ENCODE measurements around the gene RERE. TPM values are rescaled to one million over a fixed set of nuclear protein-coding genes. Genes with fewer than 3 reads are reported as not detected.
"Not testable (repeated sequence)": the region's sequence is repeated elsewhere in the genome, so short reads cannot be mapped to it uniquely, and the experiment has no call there.

RERE gene
- total and polyA plus RNA-seq, 7 donors = 38.8 to 308 (median 99.7) TPM

DNA sequence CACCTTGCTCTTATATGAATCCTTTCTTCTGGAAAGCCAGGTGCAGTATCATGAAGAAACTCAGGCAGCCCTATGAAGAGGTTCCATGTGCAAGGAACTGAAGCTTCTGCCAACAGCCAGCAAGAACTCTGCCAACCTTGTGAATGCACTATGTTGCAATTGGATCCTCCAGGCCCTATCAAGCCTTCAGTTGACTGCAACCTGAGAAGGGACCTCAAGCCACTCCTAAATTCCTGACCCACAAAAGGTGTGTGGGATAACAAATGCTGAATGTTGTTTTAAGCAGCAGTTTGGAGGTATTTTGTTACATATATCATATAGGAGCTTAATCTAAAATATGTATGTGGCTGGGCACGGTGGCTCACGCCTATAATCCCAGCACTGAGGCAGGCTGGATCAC lies 84.0 kb downstream of the RERE start:
- 26 to 46% (median 28%) methylated on average over 2 of the region's 2 CpGs for WGBS, 3 donors
- TF ChIP-seq, protein P1, sequence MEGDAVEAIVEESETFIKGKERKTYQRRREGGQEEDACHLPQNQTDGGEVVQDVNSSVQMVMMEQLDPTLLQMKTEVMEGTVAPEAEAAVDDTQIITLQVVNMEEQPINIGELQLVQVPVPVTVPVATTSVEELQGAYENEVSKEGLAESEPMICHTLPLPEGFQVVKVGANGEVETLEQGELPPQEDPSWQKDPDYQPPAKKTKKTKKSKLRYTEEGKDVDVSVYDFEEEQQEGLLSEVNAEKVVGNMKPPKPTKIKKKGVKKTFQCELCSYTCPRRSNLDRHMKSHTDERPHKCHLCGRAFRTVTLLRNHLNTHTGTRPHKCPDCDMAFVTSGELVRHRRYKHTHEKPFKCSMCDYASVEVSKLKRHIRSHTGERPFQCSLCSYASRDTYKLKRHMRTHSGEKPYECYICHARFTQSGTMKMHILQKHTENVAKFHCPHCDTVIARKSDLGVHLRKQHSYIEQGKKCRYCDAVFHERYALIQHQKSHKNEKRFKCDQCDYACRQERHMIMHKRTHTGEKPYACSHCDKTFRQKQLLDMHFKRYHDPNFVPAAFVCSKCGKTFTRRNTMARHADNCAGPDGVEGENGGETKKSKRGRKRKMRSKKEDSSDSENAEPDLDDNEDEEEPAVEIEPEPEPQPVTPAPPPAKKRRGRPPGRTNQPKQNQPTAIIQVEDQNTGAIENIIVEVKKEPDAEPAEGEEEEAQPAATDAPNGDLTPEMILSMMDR (IDR thresholded peaks at IDR 0.05) = no peak
- intact Hi-C loops (cut with DNase I) = no loop called here
- ATAC-seq = peak; percentile 97 to 99 (median 98)
- peaks cover 10% of the 10 kb centered on the region for H3K4me1 ChIP-seq
- H3K9me3 ChIP-seq = peaks cover 5% of the 10 kb centered on the region
- no peaks in the 10 kb centered on the region for H3K27me3 ChIP-seq (ENCODE audit: insufficient read depth in 3 of 3, low read length in 2 of 3)
- H3K4me3 ChIP-seq = no peak overlapping the region
- DNase-seq = peak in 1 of 2 donors; percentile 27
- H3K27ac ChIP-seq = peak overlapping the region; percentile 64
- no peaks in the 10 kb centered on the region for H3K36me3 ChIP-seq (ENCODE audit: insufficient read depth in 1 of 2, low read depth in 1 of 2)

- 93 to 95% (median 95%) methylated on average over 4 of the region's 4 CpGs for WGBS, 3 donors
These were observed 86.3 kb downstream of the RERE start for GRCh38 chr1:8731162-8731561.

GRCh38 chr1:8728464-8728863 lies 89.0 kb downstream of the RERE start:
- Histone ChIP-seq H3K4me1 (peaks cover 18% of the 10 kb centered on the region), H3K9me3 (peaks cover 5% of the 10 kb centered on the region), H3K4me3 (no peak overlapping the region), H3K36me3 (ENCODE audit: insufficient read depth in 1 of 2, low read depth in 1 of 2) (no peaks in the 10 kb centered on the region), H3K27ac (peak overlapping the region; percentile 2), H3K27me3 (ENCODE audit: insufficient read depth in 3 of 3, low read length in 2 of 3) (no peaks in the 10 kb centered on the region)
- TF ChIP-seq, protein P1 (IDR thresholded peaks at IDR 0.05) = no peak
- intact Hi-C loops (cut with DNase I) = loop anchor here (5.0 kb wide), 2 partner anchors 119 to 166 kb away; no protein-coding TSS in a partner anchor
- DNase-seq = no peak
- WGBS, 3 donors = 42 to 51% (median 45%) methylated on average over 3 of the region's 3 CpGs
- ATAC-seq = no peak

More at GRCh38 chr1:8731162-8731561, 86.3 kb downstream of the RERE start:
- TF ChIP-seq, protein P1 (IDR thresholded peaks at IDR 0.05) = no peak
- ATAC-seq = no peak
- no peak for DNase-seq
- Histone ChIP-seq H3K36me3 (ENCODE audit: insufficient read depth in 1 of 2, low read depth in 1 of 2) (no peaks in the 10 kb centered on the region), H3K9me3 (peaks cover 5% of the 10 kb centered on the region), H3K27me3 (ENCODE audit: insufficient read depth in 3 of 3, low read length in 2 of 3) (no peaks in the 10 kb centered on the region), H3K4me3 (no peak overlapping the region), H3K27ac (no peak overlapping the region), H3K4me1 (peaks cover 25% of the 10 kb centered on the region)
- intact Hi-C loops (cut with DNase I) = no loop called here

GRCh38 chr1:8727809-8728213 lies 89.6 kb downstream of the RERE start:
- TF ChIP-seq, protein P1 (IDR thresholded peaks at IDR 0.05) = no peak
- WGBS, 3 donors = 7 to 14% (median 8%) methylated on average over 4 of the region's 4 CpGs
- intact Hi-C loops (cut with DNase I) = loop anchor here (2.0 to 5.0 kb wide), 3 partner anchors 119 to 166 kb away; no protein-coding TSS in a partner anchor
- no peaks in the 10 kb centered on the region for H3K27me3 ChIP-seq (ENCODE audit: insufficient read depth in 3 of 3, low read length in 2 of 3)
- H3K9me3 ChIP-seq = peaks cover 5% of the 10 kb centered on the region
- H3K36me3 ChIP-seq (ENCODE audit: insufficient read depth in 1 of 2, low read depth in 1 of 2) = no peaks in the 10 kb centered on the region
- peaks cover 18% of the 10 kb centered on the region for H3K4me1 ChIP-seq
- peak overlapping the region; percentile 2 for H3K27ac ChIP-seq
- ATAC-seq (peak; percentile 53 to 88 (median 69)), DNase-seq (peak; percentile 36 to 73)
- H3K4me3 ChIP-seq = no peak overlapping the region

DNA sequence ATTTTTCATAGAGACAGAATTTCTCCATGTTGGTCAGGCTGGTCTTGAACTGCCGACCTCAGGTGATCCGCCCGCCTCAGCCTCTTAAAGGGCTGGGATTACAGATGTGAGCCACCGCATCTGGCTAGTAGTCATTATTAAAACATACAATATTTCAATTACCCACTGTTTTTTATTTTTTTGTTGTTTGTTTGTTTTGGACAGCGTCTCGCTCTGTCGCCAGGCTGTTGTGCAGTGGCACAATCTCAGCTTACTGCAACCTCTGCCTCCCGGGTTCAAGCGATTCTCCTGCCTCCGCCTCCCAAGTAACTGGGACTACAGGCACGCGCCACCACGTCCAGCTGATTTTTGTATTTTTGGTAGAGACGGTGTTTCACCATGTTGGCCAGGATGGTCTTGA lies 90.1 kb downstream of the RERE start:
- not testable (repeated sequence) for DNase-seq; H3K9me3 ChIP-seq; H3K27ac ChIP-seq; H3K27me3 ChIP-seq (ENCODE audit: insufficient read depth in 3 of 3, low read length in 2 of 3); ATAC-seq; H3K4me3 ChIP-seq; H3K36me3 ChIP-seq (ENCODE audit: insufficient read depth in 1 of 2, low read depth in 1 of 2)
- H3K4me1 ChIP-seq = peaks cover 18% of the 10 kb centered on the region
- intact Hi-C loops (cut with DNase I) = loop anchor here (2.0 to 5.0 kb wide), 3 partner anchors 120 to 165 kb away; no protein-coding TSS in a partner anchor
- WGBS, 3 donors = 83 to 93% (median 90%) methylated on average over 14 of the region's 14 CpGs

DNA sequence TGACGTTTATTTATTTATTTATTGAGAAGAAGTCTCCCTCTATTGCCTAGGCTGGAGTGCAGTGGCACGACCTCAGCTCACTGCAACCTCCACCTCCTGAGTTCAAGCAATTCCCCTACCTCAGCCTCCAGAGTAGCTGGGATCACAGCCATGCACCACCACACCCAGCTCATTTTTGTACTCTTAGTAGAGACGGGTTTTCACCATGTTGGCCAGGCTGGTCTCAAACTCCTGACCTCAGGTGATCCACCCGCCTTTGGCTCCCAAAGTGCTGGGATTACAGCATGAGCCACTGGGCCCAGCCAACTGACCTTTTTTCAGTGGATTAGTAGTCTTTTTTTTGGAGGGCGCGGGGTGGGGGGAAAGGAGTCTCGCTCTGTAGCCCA lies 90.6 kb downstream of the RERE start:
- 55 to 62% (median 57%) methylated on average over 7 of the region's 7 CpGs for WGBS, 3 donors
- H3K27ac ChIP-seq; DNase-seq; H3K27me3 ChIP-seq (ENCODE audit: insufficient read depth in 3 of 3, low read length in 2 of 3); H3K4me3 ChIP-seq; H3K9me3 ChIP-seq; H3K36me3 ChIP-seq (ENCODE audit: insufficient read depth in 1 of 2, low read depth in 1 of 2): not testable (repeated sequence)
- peak; percentile 26 to 70 (median 42) for ATAC-seq
- intact Hi-C loops (cut with DNase I) = loop anchor here (2.0 to 5.0 kb wide), 3 partner anchors 121 to 164 kb away; no protein-coding TSS in a partner anchor
- peaks cover 20% of the 10 kb centered on the region for H3K4me1 ChIP-seq
